Thoracic aorta (tissue), 2 donors: ENCODE measurements around the gene WDR75. TPM values are rescaled to one million over a fixed set of nuclear protein-coding genes. Genes with fewer than 3 reads are reported as not detected.

Experiments
- ATAC-seq: fragments of 150-250 bp; one replicate; pipeline ENCODE4 v1.8.0; 2017; ENCODE audit warnings: low read depth; ENCODE audit not compliant: insufficient number of reproducible peaks, low FRiP score
- DNase-seq: peaks from one replicate; pipeline ENCODE4 v3.0.0-alpha.2; 2020; ENCODE audit warnings: low spot score
- H3K27ac ChIP-seq, 2 donors: fragments of 200-600 bp; sonication (generic); 1 replicate in 1 of 2; 2 replicates in 1 of 2; pipeline ENCODE4 v1.5.1; 2016; ENCODE audit warnings: mild to moderate bottlenecking in 2 of 2, moderate library complexity in 2 of 2
- H3K27me3 ChIP-seq: fragments of 200-600 bp; sonication (generic); replicated peaks from 2 replicates; pipeline ENCODE4 v1.6.0; 2016; ENCODE audit warnings: mild to moderate bottlenecking; ENCODE audit not compliant: insufficient read depth
- H3K36me3 ChIP-seq: fragments of 200-600 bp; sonication (generic); one replicate; pipeline ENCODE4 v1.5.1; 2016
- H3K4me1 ChIP-seq, 2 donors: fragments of 200-600 bp; sonication (generic); 1 replicate in 1 of 2; 2 replicates in 1 of 2; pipeline versions ENCODE4 v1.5.1 to v1.6.0; 2016; ENCODE audit warnings: low read depth in 2 of 2, mild to moderate bottlenecking in 1 of 2; ENCODE audit not compliant: control insufficient read depth in 1 of 2
- H3K4me3 ChIP-seq: fragments of 200-600 bp; sonication (generic); 2 replicates; pipeline ENCODE4 v1.5.1; 2016; ENCODE audit warnings: mild to moderate bottlenecking
- H3K9me3 ChIP-seq: fragments of 200-600 bp; sonication (generic); 2 replicates; pipeline ENCODE4 v1.5.1; 2016
- total RNA-seq, 2 donors: library from RNA; depleted of rRNA; stranded (reverse); fragments of >200 nt; gene quantifications; one replicate each; pipeline versions ENCODE4 v1.1.0 to v1.2.3, GENCODE V29; 2016
- TF ChIP-seq, protein P1 (sequence below): fragments of 200-600 bp; sonication (generic); IDR thresholded peaks from one replicate; pipeline ENCODE4 v1.5.1; 2019; ENCODE audit warnings: antibody characterized with exemption

The WDR75 gene
- total RNA-seq, 2 donors from 2014 or later: 34.8 to 58.7 TPM

DNA sequence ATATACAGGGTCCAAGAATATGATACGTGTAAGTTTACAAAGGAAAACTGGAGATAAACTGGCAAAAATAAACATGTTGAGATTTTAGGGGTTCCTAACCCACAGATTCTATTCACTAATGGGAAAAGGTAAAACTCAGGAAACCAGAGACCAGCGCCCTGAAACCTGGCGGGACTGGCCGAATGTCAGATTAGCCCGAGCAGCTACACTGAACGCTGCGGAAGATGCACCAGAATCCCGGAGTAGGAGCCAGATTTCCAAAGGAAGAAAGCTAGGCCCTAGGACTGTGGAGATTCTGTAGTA is 679 bp upstream of the WDR75 start:
- Histone ChIP-seq H3K27me3 (no peaks in the 10 kb centered on the region), H3K4me3 (peak overlapping the region; percentile 92), H3K9me3 (no peaks in the 10 kb centered on the region), H3K36me3 (no peaks in the 10 kb centered on the region), H3K27ac (peak overlapping the region; percentile 91 to 92), H3K4me1 (peaks cover 8 to 28% of the 10 kb centered on the region in 2 donors)
- TF ChIP-seq, protein P1, sequence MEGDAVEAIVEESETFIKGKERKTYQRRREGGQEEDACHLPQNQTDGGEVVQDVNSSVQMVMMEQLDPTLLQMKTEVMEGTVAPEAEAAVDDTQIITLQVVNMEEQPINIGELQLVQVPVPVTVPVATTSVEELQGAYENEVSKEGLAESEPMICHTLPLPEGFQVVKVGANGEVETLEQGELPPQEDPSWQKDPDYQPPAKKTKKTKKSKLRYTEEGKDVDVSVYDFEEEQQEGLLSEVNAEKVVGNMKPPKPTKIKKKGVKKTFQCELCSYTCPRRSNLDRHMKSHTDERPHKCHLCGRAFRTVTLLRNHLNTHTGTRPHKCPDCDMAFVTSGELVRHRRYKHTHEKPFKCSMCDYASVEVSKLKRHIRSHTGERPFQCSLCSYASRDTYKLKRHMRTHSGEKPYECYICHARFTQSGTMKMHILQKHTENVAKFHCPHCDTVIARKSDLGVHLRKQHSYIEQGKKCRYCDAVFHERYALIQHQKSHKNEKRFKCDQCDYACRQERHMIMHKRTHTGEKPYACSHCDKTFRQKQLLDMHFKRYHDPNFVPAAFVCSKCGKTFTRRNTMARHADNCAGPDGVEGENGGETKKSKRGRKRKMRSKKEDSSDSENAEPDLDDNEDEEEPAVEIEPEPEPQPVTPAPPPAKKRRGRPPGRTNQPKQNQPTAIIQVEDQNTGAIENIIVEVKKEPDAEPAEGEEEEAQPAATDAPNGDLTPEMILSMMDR: no peak
- no peak for DNase-seq
- ATAC-seq: peak; percentile 16

DNA sequence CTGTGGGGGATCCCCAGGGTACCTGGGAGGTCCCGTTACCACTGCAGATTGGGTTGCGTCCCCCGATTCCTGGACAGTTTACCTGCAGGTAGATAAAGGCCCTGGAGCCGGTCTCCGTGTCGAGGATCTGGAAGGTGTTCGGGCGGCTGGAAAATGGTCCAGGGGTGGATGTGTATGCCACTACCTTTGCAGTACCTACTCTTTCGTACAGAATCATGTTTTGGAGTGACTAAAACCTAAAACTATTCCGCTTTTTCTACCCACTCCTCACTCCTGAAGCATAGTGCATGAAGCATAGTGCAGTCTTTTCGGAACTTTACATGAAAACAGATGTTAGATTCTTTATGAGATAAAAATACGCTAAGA is 418 bp downstream of the WDR75 start:
- TF ChIP-seq, protein P1: no peak
- H3K4me1 ChIP-seq: peaks cover 8 to 28% of the 10 kb centered on the region in 2 donors
- no peaks in the 10 kb centered on the region for H3K36me3 ChIP-seq
- no peaks in the 10 kb centered on the region for H3K9me3 ChIP-seq
- ATAC-seq (no peak), DNase-seq (no peak)
- no peaks in the 10 kb centered on the region for H3K27me3 ChIP-seq
- H3K4me3 ChIP-seq: peak overlapping the region; percentile 92
- peak overlapping the region; percentile 91 to 92 for H3K27ac ChIP-seq

DNA sequence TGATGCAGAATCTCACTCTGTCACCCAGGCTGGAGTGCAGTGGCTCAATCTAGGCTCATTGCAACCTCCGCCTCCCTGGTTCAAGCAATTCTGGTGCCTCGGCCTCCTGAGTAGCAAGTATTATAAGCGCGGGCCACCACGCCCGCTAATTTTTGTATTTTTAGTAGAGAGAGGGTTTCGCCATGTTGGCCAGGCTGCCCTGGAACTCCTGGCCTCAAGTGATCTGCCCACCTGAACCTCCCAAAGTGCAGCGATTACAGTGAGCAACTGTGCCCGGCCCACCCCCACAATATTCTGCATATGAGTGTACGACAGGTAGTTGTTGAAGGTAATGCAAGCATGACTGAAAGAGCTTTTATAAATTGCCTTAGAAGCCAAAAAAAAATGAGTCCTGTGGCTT is 1.2 kb downstream of the WDR75 start:
- no peaks in the 10 kb centered on the region for H3K9me3 ChIP-seq
- peak overlapping the region; percentile 92 for H3K4me3 ChIP-seq
- no peak for ATAC-seq
- H3K27ac ChIP-seq: no peak overlapping the region
- no peak for DNase-seq
- TF ChIP-seq, protein P1: no peak
- no peaks in the 10 kb centered on the region for H3K27me3 ChIP-seq
- no peaks in the 10 kb centered on the region for H3K36me3 ChIP-seq
- peaks cover 8 to 28% of the 10 kb centered on the region in 2 donors for H3K4me1 ChIP-seq

DNA sequence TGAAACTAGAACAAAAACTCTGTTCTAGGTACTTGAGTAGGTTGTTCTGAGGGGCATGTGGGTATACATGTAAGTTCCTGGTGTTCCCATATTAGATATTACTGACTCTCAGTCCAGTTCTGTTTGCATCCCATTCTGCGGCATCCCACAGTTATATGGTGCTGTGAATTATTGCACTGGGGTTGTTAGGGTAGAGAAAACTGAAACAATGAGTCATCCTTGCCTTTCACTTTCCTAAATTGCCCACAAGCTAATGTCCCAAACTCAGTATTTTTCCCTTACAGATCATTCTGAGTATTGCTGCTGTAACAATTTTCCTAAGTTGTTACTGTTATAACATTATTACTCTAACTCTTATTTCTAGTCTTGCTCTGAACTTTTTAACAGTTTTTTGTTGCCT is 3.0 kb downstream of the WDR75 start:
- no peaks in the 10 kb centered on the region for H3K27me3 ChIP-seq
- no peak overlapping the region for H3K4me3 ChIP-seq
- H3K36me3 ChIP-seq: peaks cover 11% of the 10 kb centered on the region
- peaks cover 8 to 28% of the 10 kb centered on the region in 2 donors for H3K4me1 ChIP-seq
- no peak overlapping the region for H3K27ac ChIP-seq
- H3K9me3 ChIP-seq: no peaks in the 10 kb centered on the region
- TF ChIP-seq, protein P1: no peak
- DNase-seq: no peak
- ATAC-seq: no peak

DNA sequence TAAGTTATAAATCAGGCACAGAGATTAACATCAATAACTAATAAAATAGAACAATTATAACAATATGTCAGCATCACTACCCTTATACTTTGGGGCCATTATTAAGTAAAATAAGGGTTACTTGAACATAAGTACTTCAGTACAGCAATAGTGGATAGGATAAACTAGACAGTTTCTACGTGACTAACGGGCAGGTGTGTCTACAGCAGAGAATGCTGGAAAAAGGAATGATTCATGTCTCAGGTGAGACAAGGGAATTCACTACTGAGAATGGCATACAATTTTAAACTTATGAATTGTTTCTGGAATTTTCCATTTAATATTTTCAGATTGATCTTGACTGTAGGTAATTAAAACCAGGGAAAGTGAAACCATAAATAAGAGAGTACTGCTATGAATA is 5.5 kb downstream of the WDR75 start:
- Histone ChIP-seq H3K27me3 (no peaks in the 10 kb centered on the region), H3K4me1 (peaks cover 8 to 27% of the 10 kb centered on the region in 2 donors), H3K9me3 (no peaks in the 10 kb centered on the region), H3K27ac (no peak overlapping the region), H3K36me3 (peaks cover 23% of the 10 kb centered on the region), H3K4me3 (no peak overlapping the region)
- ATAC-seq (no peak), DNase-seq (no peak)
- TF ChIP-seq, protein P1: no peak
